SK-N-MC (cell line): ENCODE results near the gene OTULIN.

Source experiments
- EZH2 ChIP-seq: fragments of 200-600 bp; sonication (generic); IDR thresholded peaks from one replicate; pipeline ENCODE4 v1.6.1; 2017; ENCODE audit warnings: antibody characterized with exemption
- POLR2AphosphoS5 ChIP-seq: IDR thresholded peaks from 2 replicates; pipeline ENCODE4 v1.6.1; 2012; ENCODE audit warnings: mild to moderate bottlenecking, low read depth, low read length, borderline replicate concordance

- no peak for TF ChIP-seq EZH2
- no peak for TF ChIP-seq POLR2AphosphoS5
Measured at GRCh38 chr5:14630671-14631070, 33.8 kb upstream of the OTULIN start.
